PC-3 (cell line): ENCODE results near the gene GFRA1. TPM values are rescaled to one million over a fixed set of nuclear protein-coding genes. Genes with fewer than 3 reads are reported as not detected.

ENCODE experiments used
- ATAC-seq: fragments of 200-7000 bp; cut with Tn5 transposase; 2 replicates; pipeline ENCODE4 v1.9.1; 2020; ENCODE audit warnings: mild to moderate bottlenecking, moderate library complexity
- BruUV-seq: library from RNA; stranded (reverse); fragments of 400-500 nt; replicated peaks from 2 replicates; lab custom pipeline; 2021; lab: Mats Ljungman, UMichigan
- CTCF ChIA-PET: fragments of 300-600 bp; sonication (Branson Sonifier 250); formaldehyde crosslinking; loops from one replicate; lab custom pipeline; 2022; ENCODE audit warnings: antibody characterized with exemption; lab: Charles Lee
- POLR2A ChIA-PET: fragments of 300-600 bp; sonication (Branson Sonifier 250); formaldehyde crosslinking; loops from one replicate; lab custom pipeline; 2022; ENCODE audit warnings: antibody characterized with exemption; ENCODE audit not compliant: unreplicated experiment; lab: Charles Lee
- DNase-seq: peaks from one replicate; pipeline ENCODE4 v3.0.0-alpha.2; 2015
- H2AFZ ChIP-seq: fragments of 300-600 bp; sonication (generic); 2 replicates; pipeline ENCODE4 v1.6.0; 2016; ENCODE audit warnings: antibody characterized with exemption, low read length
- H3F3A ChIP-seq: fragments of 300-600 bp; sonication (generic); one replicate; pipeline ENCODE4 v1.6.0; 2017; ENCODE audit warnings: antibody characterized with exemption, low read length, control low read depth, mild to moderate bottlenecking; ENCODE audit not compliant: unreplicated experiment
- H3K27ac ChIP-seq: fragments of 300-600 bp; sonication (generic); 2 replicates; pipeline ENCODE4 v1.5.1; 2016; ENCODE audit warnings: mild to moderate bottlenecking, low read length
- H3K27me3 ChIP-seq: fragments of 300-600 bp; sonication (generic); 2 replicates; pipeline ENCODE4 v1.6.1; 2016; ENCODE audit warnings: low read length, mixed read lengths
- H3K36me3 ChIP-seq: fragments of 300-600 bp; sonication (generic); 2 replicates; pipeline ENCODE4 v1.6.1; 2016; ENCODE audit warnings: low read depth, mixed run types, low read length, mixed read lengths
- H3K4me1 ChIP-seq: fragments of 300-600 bp; sonication (generic); 2 replicates; pipeline ENCODE4 v1.5.1; 2016; ENCODE audit warnings: low read length; ENCODE audit not compliant: insufficient read depth
- H3K4me2 ChIP-seq: fragments of 300-600 bp; sonication (generic); 2 replicates; pipeline ENCODE4 v1.6.0; 2016; ENCODE audit warnings: low read length
- H3K4me3 ChIP-seq: fragments of 300-600 bp; sonication (generic); 2 replicates; pipeline ENCODE4 v1.5.1; 2016; ENCODE audit warnings: mild to moderate bottlenecking, low read length, mixed read lengths
- H3K79me2 ChIP-seq: fragments of 300-600 bp; sonication (generic); 2 replicates; pipeline ENCODE4 v1.6.1; 2017; ENCODE audit warnings: low read length, mixed read lengths
- H3K9ac ChIP-seq: fragments of 300-600 bp; sonication (generic); 2 replicates; pipeline ENCODE4 v1.6.0; 2016; ENCODE audit warnings: mild to moderate bottlenecking, low read length
- H3K9me2 ChIP-seq: fragments of 300-600 bp; sonication (generic); replicated peaks from 2 replicates; pipeline ENCODE4 v1.6.1; 2016; ENCODE audit warnings: mixed run types, low read length, mixed read lengths
- H3K9me3 ChIP-seq: fragments of 300-600 bp; sonication (generic); 2 replicates; pipeline ENCODE4 v1.6.1; 2016; ENCODE audit warnings: low read length, mixed read lengths
- H4K20me1 ChIP-seq: fragments of 300-600 bp; sonication (generic); 2 replicates; pipeline ENCODE4 v1.6.1; 2016; ENCODE audit warnings: low read length, mixed read lengths
- CTCF ChIP-seq: fragments of 300-600 bp; sonication (generic); conservative IDR thresholded peaks from 2 replicates; pipeline ENCODE4 v1.5.1; 2017; ENCODE audit warnings: antibody characterized with exemption, low read depth, mild to moderate bottlenecking, low read length
- EZH2 ChIP-seq: fragments of 300-600 bp; sonication (generic); IDR thresholded peaks from one replicate; pipeline ENCODE4 v1.6.1; 2017; ENCODE audit warnings: antibody characterized with exemption, mild to moderate bottlenecking, low read length; ENCODE audit not compliant: unreplicated experiment
- EZH2phosphoT487 ChIP-seq: fragments of 300-600 bp; sonication (generic); IDR thresholded peaks from 2 replicates; pipeline ENCODE4 v1.6.1; 2018; ENCODE audit warnings: mild to moderate bottlenecking, antibody characterized with exemption, low read length, borderline replicate concordance
- intact Hi-C: fragments of 100-400 bp; cut with micrococcal nuclease; formaldehyde crosslinking; loops from 2 replicates; pipeline ENCODE4 v1.9.0; 2023
- total RNA-seq: library from RNA; depleted of rRNA; stranded (reverse); fragments of >200 nt; gene quantifications from 2 replicates; pipeline ENCODE4 v1.2.3, GENCODE V29; 2014

Gene GFRA1
- total RNA-seq, 1 experiment from 2014 or later, result not detected

- intact Hi-C loops, result no loop called here
- Histone ChIP-seq H3K36me3 (no peaks in the 10 kb centered on the region), H3K79me2 (no peaks in the 10 kb centered on the region), H3K4me2 (no peak overlapping the region), H3K9me2 (no peaks in the 10 kb centered on the region), H4K20me1 (no peaks in the 10 kb centered on the region), H3K4me3 (no peak overlapping the region), H3K4me1 (no peaks in the 10 kb centered on the region), H2AFZ (no peak overlapping the region), H3K9me3 (no peaks in the 10 kb centered on the region), H3F3A (no peaks in the 10 kb centered on the region), H3K27me3 (peaks cover 4% of the 10 kb centered on the region; the same call in 1 of the 2 replicates), H3K27ac (no peak overlapping the region), H3K9ac (no peak overlapping the region)
- DNase-seq (no peak), ATAC-seq (no peak)
- ChIA-PET CTCF (no interaction called here), POLR2A (no interaction called here)
- BruUV-seq, result no TSS peak
- TF ChIP-seq CTCF (no peak), EZH2 (no peak), EZH2phosphoT487 (no peak)
Measured at GRCh38 chr10:116170815-116171250, 102.2 kb downstream of the GFRA1 start.

- Histone ChIP-seq H3K4me2 (no peak overlapping the region), H3K9me3 (no peaks in the 10 kb centered on the region), H4K20me1 (no peaks in the 10 kb centered on the region), H3F3A (no peaks in the 10 kb centered on the region), H3K27ac (no peak overlapping the region), H3K27me3 (no peaks in the 10 kb centered on the region; the same call in 1 of the 2 replicates), H3K4me1 (no peaks in the 10 kb centered on the region), H3K36me3 (no peaks in the 10 kb centered on the region), H2AFZ (no peak overlapping the region), H3K9me2 (no peaks in the 10 kb centered on the region), H3K9ac (no peak overlapping the region), H3K79me2 (no peaks in the 10 kb centered on the region), H3K4me3 (no peak overlapping the region)
- DNase-seq (no peak), ATAC-seq (no peak)
- ChIA-PET CTCF (no interaction called here), POLR2A (no interaction called here)
- TF ChIP-seq CTCF, result no peak
- no peak for TF ChIP-seq EZH2
- no peak for TF ChIP-seq EZH2phosphoT487
- BruUV-seq, result no TSS peak
- intact Hi-C loops, result no loop called here
Measured at GRCh38 chr10:116169782-116170445, 103.1 kb downstream of the GFRA1 start.

- H3K9me3 ChIP-seq, result no peaks in the 10 kb centered on the region
- no peaks in the 10 kb centered on the region for H3K9me2 ChIP-seq
- no peaks in the 10 kb centered on the region for H3F3A ChIP-seq
- no peak overlapping the region for H3K4me2 ChIP-seq
- H3K36me3 ChIP-seq, result no peaks in the 10 kb centered on the region
- no peaks in the 10 kb centered on the region for H3K4me1 ChIP-seq
- no peak overlapping the region for H2AFZ ChIP-seq
- intact Hi-C loops, result no loop called here
- no peaks in the 10 kb centered on the region for H4K20me1 ChIP-seq
- H3K9ac ChIP-seq, result no peak overlapping the region
- ChIA-PET POLR2A (no interaction called here), CTCF (no interaction called here)
- no peak for ATAC-seq
- TF ChIP-seq EZH2phosphoT487 (no peak), EZH2 (no peak), CTCF (no peak)
- H3K79me2 ChIP-seq, result no peaks in the 10 kb centered on the region
- no peaks in the 10 kb centered on the region for H3K27me3 ChIP-seq
- no TSS peak for BruUV-seq
- H3K27ac ChIP-seq, result no peak overlapping the region
- no peak for DNase-seq
- H3K4me3 ChIP-seq, result no peak overlapping the region
Measured at GRCh38 chr10:116168745-116169144, 104.3 kb downstream of the GFRA1 start.
